NCI-H2196 (cell line): ENCODE results near the gene SDK2.

ENCODE experiments used
- DNase-seq: peaks from one replicate; lab custom pipeline; 2025; ENCODE audit not compliant: unreplicated experiment; lab: John Stamatoyannopoulos, UW

Gene SDK2

GRCh38 chr17:73356561-73357170 lies 287.6 kb downstream of the SDK2 start:
- DNase-seq = no peak

- no peak for DNase-seq
Measured at GRCh38 chr17:73354423-73355284, 289.6 kb downstream of the SDK2 start.

- DNase-seq = no peak
Measured at GRCh38 chr17:73352261-73352660, 292.0 kb downstream of the SDK2 start.

- no peak for DNase-seq
Measured at GRCh38 chr17:73351764-73352163, 292.5 kb downstream of the SDK2 start.

- no peak for DNase-seq
Measured at GRCh38 chr17:73350864-73351263, 293.4 kb downstream of the SDK2 start.

GRCh38 chr17:73349647-73350046 lies 294.6 kb downstream of the SDK2 start:
- no peak for DNase-seq

GRCh38 chr17:73349138-73349537 lies 295.1 kb downstream of the SDK2 start:
- DNase-seq = no peak

- no peak for DNase-seq
Measured at GRCh38 chr17:73348829-73349095, 295.5 kb downstream of the SDK2 start.

GRCh38 chr17:73348018-73348828 lies 296.0 kb downstream of the SDK2 start:
- no peak for DNase-seq

GRCh38 chr17:73347351-73347750 lies 296.9 kb downstream of the SDK2 start:
- no peak for DNase-seq

- DNase-seq = no peak
Measured at GRCh38 chr17:73346501-73347162, 297.6 kb downstream of the SDK2 start.

- DNase-seq = no peak
Measured at GRCh38 chr17:73343739-73344454, 300.3 kb downstream of the SDK2 start.

GRCh38 chr17:73343168-73343634 lies 301.0 kb downstream of the SDK2 start:
- DNase-seq = no peak

- no peak for DNase-seq
Measured at GRCh38 chr17:73342541-73343167, 301.6 kb downstream of the SDK2 start.

- no peak for DNase-seq
Measured at GRCh38 chr17:73342050-73342522, 302.2 kb downstream of the SDK2 start.

GRCh38 chr17:73341350-73342049 lies 302.7 kb downstream of the SDK2 start:
- DNase-seq = no peak

GRCh38 chr17:73340093-73340596 lies 304.1 kb downstream of the SDK2 start:
- no peak for DNase-seq

GRCh38 chr17:73338566-73339197 lies 305.6 kb downstream of the SDK2 start:
- DNase-seq = no peak

- DNase-seq = no peak
Measured at GRCh38 chr17:73338050-73338521, 306.2 kb downstream of the SDK2 start.
